ENCODE data around the gene CTAG1A.

The CTAG1A gene

GRCh38 chrX:154602226-154602625, 17.3 kb downstream of the CTAG1A start:
- H3K27me3 ChIP-seq (ENCODE audit: control insufficient read depth, low read length), result no peaks in the 10 kb centered on the region
- no peak overlapping the region for H3K4me3 ChIP-seq (ENCODE audit: low read length)
- no peaks in the 10 kb centered on the region for H3F3A ChIP-seq (ENCODE audit: control insufficient read depth, insufficient read depth)
- H3K79me2 ChIP-seq (ENCODE audit: control insufficient read depth, low read length), result no peaks in the 10 kb centered on the region
- no peak overlapping the region for H3K4me2 ChIP-seq (ENCODE audit: low read length)
- H3K36me3 ChIP-seq (ENCODE audit: control insufficient read depth, low read length), result no peaks in the 10 kb centered on the region
- no peaks in the 10 kb centered on the region for H3K9me2 ChIP-seq (replicated peaks; ENCODE audit: control insufficient read depth, low read length)
- TF ChIP-seq CTCF (IDR thresholded peaks at IDR 0.05; ENCODE audit: low read depth, low read length, poor library complexity, severe bottlenecking), result no peak
- H4K20me1 ChIP-seq (ENCODE audit: control insufficient read depth, insufficient read depth, low read depth, low read length), result no peaks in the 10 kb centered on the region
- H3K9me3 ChIP-seq (ENCODE audit: control insufficient read depth, insufficient read depth, low read length), result no peaks in the 10 kb centered on the region
- H3K27ac ChIP-seq (ENCODE audit: low read depth, low read length), result no peak overlapping the region
- H3K4me1 ChIP-seq (ENCODE audit: control insufficient read depth, low read length), result no peaks in the 10 kb centered on the region

GRCh38 chrX:154602766-154603437, 18.0 kb downstream of the CTAG1A start:
- Histone ChIP-seq H3K4me1 (ENCODE audit: control insufficient read depth, low read length) (no peaks in the 10 kb centered on the region), H3K9me3 (ENCODE audit: control insufficient read depth, insufficient read depth, low read length) (no peaks in the 10 kb centered on the region), H3K27ac (ENCODE audit: low read depth, low read length) (no peak overlapping the region), H3K27me3 (ENCODE audit: control insufficient read depth, low read length) (no peaks in the 10 kb centered on the region), H3K36me3 (ENCODE audit: control insufficient read depth, low read length) (no peaks in the 10 kb centered on the region), H3K4me2 (ENCODE audit: low read length) (no peak overlapping the region), H4K20me1 (ENCODE audit: control insufficient read depth, insufficient read depth, low read depth, low read length) (no peaks in the 10 kb centered on the region), H3F3A (ENCODE audit: control insufficient read depth, insufficient read depth) (no peaks in the 10 kb centered on the region), H3K9me2 (replicated peaks; ENCODE audit: control insufficient read depth, low read length) (no peaks in the 10 kb centered on the region), H3K79me2 (ENCODE audit: control insufficient read depth, low read length) (no peaks in the 10 kb centered on the region), H3K4me3 (ENCODE audit: low read length) (no peak overlapping the region)
- TF ChIP-seq CTCF (IDR thresholded peaks at IDR 0.05; ENCODE audit: low read depth, low read length, poor library complexity, severe bottlenecking) (no peak), EZH2phosphoT487 (IDR thresholded peaks at IDR 0.05; ENCODE audit: borderline replicate concordance, low read length) (no peak)

- Histone ChIP-seq H3K79me2 (ENCODE audit: control insufficient read depth, low read length) (no peaks in the 10 kb centered on the region), H3K4me2 (ENCODE audit: low read length) (no peak overlapping the region), H3K9me2 (replicated peaks; ENCODE audit: control insufficient read depth, low read length) (no peaks in the 10 kb centered on the region), H3F3A (ENCODE audit: control insufficient read depth, insufficient read depth) (no peaks in the 10 kb centered on the region), H4K20me1 (ENCODE audit: control insufficient read depth, insufficient read depth, low read depth, low read length) (no peaks in the 10 kb centered on the region), H3K4me3 (ENCODE audit: low read length) (no peak overlapping the region), H3K36me3 (ENCODE audit: control insufficient read depth, low read length) (no peaks in the 10 kb centered on the region), H3K4me1 (ENCODE audit: control insufficient read depth, low read length) (no peaks in the 10 kb centered on the region), H3K27me3 (ENCODE audit: control insufficient read depth, low read length) (no peaks in the 10 kb centered on the region), H3K27ac (ENCODE audit: low read depth, low read length) (no peak overlapping the region), H3K9me3 (ENCODE audit: control insufficient read depth, insufficient read depth, low read length) (no peaks in the 10 kb centered on the region)
- no peak for TF ChIP-seq CTCF (IDR thresholded peaks at IDR 0.05; ENCODE audit: low read depth, low read length, poor library complexity, severe bottlenecking)
- TF ChIP-seq EZH2phosphoT487 (IDR thresholded peaks at IDR 0.05; ENCODE audit: borderline replicate concordance, low read length), result no peak
These were observed 18.8 kb downstream of the CTAG1A start for GRCh38 chrX:154603438-154604430.
